Coronary artery (tissue), 2 donors: ENCODE data around the gene OR5H14.

ENCODE experiments used
- DNase-seq: peaks from one replicate; pipeline ENCODE4 v3.0.0-alpha.2; 2017; ENCODE audit warnings: low spot score
- H3K27ac ChIP-seq, 2 donors: fragments of 200-600 bp; sonication (generic); one replicate each; pipeline ENCODE4 v1.5.1; 2016 to 2019
- H3K4me3 ChIP-seq: fragments of 200-600 bp; sonication (generic); 2 replicates; pipeline ENCODE4 v1.5.1; 2016; ENCODE audit warnings: mild to moderate bottlenecking, moderate library complexity
- CTCF ChIP-seq: fragments of 200-600 bp; sonication (generic); IDR thresholded peaks from one replicate; pipeline ENCODE4 v1.5.1; 2019; ENCODE audit warnings: antibody characterized with exemption

OR5H14 gene

GRCh38 chr3:98147179-98147578 is at the start of gene OR5H14:
Gene OR5H14 (plus strand): TSS chr3:98147479. CDS start chr3:98149386, 1,907 bp downstream.
- H3K4me3 ChIP-seq = no peak within 1 kb of the TSS
- DNase-seq = no peak
- TF ChIP-seq CTCF = no peak
- H3K27ac ChIP-seq = no peak within 1 kb of the TSS

GRCh38 chr3:98099848-98100247 is 47.4 kb upstream of the OR5H14 start:
- H3K4me3 ChIP-seq = no peak overlapping the region
- no peak for TF ChIP-seq CTCF
- no peak for DNase-seq
- H3K27ac ChIP-seq = no peak overlapping the region

DNA sequence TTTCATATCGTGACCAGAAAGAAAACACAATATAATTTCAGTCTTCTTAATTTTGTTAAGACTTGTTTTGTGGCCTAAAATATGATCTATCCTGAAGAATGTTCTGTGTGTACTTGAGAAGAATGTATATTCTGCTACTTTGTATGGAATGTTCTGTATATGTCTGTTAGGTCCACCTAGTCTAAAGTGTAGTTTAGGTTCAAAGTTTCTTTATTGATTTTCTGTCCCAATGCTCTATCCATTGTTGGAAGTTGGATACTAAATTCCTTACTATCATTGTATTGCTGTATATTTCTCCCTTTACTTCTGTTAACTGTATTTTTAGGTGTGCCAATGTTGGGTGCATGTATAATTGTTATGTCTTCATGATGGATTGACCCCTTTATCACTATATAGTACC is 39.1 kb upstream of the OR5H14 start:
- Histone ChIP-seq H3K27ac (no peak overlapping the region), H3K4me3 (no peak overlapping the region)
- no peak for TF ChIP-seq CTCF
- no peak for DNase-seq

- H3K4me3 ChIP-seq = no peak overlapping the region
- DNase-seq = no peak
- TF ChIP-seq CTCF = no peak
- no peak overlapping the region for H3K27ac ChIP-seq
Observed at GRCh38 chr3:98109807-98110549, 37.3 kb upstream of the OR5H14 start.

GRCh38 chr3:98110550-98110908 is 36.8 kb upstream of the OR5H14 start:
- H3K27ac ChIP-seq = no peak overlapping the region
- DNase-seq = no peak
- no peak for TF ChIP-seq CTCF
- H3K4me3 ChIP-seq = no peak overlapping the region

DNA sequence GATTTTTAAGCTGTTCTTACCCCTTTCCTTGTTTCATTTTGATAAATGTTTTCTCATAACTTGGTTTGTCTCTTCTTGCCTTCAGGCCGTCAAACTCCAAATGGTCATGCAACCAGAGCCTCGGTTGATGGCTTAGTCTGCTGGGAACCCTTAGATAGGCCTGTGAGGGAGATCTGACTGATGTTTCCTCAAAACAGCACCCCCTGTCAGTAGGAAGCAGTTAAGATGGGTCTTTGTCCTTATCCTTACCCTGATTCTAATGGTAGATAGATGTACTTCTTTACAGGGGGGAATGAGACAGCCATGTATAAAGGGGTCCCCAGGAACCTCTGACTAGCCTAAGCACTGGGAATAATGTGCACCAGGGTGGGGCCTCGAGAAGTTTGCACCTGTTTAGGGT is 33.0 kb upstream of the OR5H14 start:
- no peak for TF ChIP-seq CTCF
- no peak for DNase-seq
- Histone ChIP-seq H3K27ac (no peak overlapping the region), H3K4me3 (no peak overlapping the region)

DNA sequence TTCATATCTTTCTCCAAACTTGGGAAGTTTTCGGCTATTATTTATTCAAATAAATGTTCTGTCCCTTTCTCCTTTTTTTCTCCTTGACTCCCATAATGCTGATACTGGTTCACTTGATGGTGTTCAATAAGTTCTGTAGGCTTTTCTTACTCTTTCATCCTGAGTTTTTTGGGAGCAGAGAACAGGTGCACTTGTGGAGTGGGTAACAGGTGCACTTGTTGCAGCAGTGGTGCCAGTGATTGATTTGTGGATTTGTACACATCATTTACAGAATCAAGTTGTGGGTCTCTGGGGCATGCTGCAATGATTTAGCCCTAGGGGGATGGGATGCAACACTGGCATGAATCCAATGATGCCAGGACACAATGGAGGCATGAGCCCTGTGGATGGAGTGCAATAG is 31.6 kb upstream of the OR5H14 start:
- H3K4me3 ChIP-seq = no peak overlapping the region
- no peak for TF ChIP-seq CTCF
- DNase-seq = no peak
- H3K27ac ChIP-seq = no peak overlapping the region
